HL-60 (cell line): ENCODE measurements around the gene AGGF1.
"Not testable (repeated sequence)": the region's sequence is repeated elsewhere in the genome, so short reads cannot be mapped to it uniquely, and the experiment has no call there.

ENCODE experiments used
- GABPA ChIP-seq: IDR thresholded peaks from 2 replicates; pipeline ENCODE4 v1.6.1; 2012; ENCODE audit warnings: low read depth
- POLR2AphosphoS5 ChIP-seq: IDR thresholded peaks from 2 replicates; pipeline ENCODE4 v1.6.1; 2012; ENCODE audit warnings: low read depth
- TF ChIP-seq, protein P1 (sequence below): IDR thresholded peaks from one replicate; pipeline ENCODE4 v1.5.1; 2011; ENCODE audit warnings: low read length, control low read depth, inconsistent platforms; ENCODE audit not compliant: insufficient read depth
- TF ChIP-seq, protein P2 (sequence below): IDR thresholded peaks from 2 replicates; pipeline ENCODE4 v1.6.1; 2012; ENCODE audit warnings: low read depth; ENCODE audit not compliant: insufficient replicate concordance

DNA sequence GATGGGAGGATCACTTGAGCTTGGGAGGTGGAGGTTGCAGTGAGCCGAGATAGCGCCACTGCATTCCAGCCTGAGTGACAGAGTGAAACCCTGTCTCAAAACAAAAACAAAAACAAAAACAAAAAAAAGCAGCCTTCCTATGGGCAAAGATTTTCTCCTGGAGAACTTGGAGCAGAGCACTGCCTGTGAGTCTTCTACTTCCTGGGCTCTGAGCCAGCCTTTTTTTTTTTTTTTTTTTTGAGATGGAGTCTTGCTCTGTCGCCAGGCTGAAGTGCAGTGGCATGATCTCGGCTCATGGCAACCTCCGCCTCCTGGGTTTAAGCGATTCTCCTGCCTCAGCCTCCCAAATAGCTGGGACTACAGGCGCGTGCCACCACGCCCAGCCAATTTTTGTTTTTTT is 36.8 kb upstream of the AGGF1 start:
- TF ChIP-seq, protein P1, sequence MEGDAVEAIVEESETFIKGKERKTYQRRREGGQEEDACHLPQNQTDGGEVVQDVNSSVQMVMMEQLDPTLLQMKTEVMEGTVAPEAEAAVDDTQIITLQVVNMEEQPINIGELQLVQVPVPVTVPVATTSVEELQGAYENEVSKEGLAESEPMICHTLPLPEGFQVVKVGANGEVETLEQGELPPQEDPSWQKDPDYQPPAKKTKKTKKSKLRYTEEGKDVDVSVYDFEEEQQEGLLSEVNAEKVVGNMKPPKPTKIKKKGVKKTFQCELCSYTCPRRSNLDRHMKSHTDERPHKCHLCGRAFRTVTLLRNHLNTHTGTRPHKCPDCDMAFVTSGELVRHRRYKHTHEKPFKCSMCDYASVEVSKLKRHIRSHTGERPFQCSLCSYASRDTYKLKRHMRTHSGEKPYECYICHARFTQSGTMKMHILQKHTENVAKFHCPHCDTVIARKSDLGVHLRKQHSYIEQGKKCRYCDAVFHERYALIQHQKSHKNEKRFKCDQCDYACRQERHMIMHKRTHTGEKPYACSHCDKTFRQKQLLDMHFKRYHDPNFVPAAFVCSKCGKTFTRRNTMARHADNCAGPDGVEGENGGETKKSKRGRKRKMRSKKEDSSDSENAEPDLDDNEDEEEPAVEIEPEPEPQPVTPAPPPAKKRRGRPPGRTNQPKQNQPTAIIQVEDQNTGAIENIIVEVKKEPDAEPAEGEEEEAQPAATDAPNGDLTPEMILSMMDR, result not testable (repeated sequence)
- TF ChIP-seq POLR2AphosphoS5, GABPA: not testable (repeated sequence)
- TF ChIP-seq, protein P2, sequence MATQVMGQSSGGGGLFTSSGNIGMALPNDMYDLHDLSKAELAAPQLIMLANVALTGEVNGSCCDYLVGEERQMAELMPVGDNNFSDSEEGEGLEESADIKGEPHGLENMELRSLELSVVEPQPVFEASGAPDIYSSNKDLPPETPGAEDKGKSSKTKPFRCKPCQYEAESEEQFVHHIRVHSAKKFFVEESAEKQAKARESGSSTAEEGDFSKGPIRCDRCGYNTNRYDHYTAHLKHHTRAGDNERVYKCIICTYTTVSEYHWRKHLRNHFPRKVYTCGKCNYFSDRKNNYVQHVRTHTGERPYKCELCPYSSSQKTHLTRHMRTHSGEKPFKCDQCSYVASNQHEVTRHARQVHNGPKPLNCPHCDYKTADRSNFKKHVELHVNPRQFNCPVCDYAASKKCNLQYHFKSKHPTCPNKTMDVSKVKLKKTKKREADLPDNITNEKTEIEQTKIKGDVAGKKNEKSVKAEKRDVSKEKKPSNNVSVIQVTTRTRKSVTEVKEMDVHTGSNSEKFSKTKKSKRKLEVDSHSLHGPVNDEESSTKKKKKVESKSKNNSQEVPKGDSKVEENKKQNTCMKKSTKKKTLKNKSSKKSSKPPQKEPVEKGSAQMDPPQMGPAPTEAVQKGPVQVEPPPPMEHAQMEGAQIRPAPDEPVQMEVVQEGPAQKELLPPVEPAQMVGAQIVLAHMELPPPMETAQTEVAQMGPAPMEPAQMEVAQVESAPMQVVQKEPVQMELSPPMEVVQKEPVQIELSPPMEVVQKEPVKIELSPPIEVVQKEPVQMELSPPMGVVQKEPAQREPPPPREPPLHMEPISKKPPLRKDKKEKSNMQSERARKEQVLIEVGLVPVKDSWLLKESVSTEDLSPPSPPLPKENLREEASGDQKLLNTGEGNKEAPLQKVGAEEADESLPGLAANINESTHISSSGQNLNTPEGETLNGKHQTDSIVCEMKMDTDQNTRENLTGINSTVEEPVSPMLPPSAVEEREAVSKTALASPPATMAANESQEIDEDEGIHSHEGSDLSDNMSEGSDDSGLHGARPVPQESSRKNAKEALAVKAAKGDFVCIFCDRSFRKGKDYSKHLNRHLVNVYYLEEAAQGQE, result not testable (repeated sequence)
